Measurements from ENCODE around the gene KCNT2.

Gene KCNT2

DNA sequence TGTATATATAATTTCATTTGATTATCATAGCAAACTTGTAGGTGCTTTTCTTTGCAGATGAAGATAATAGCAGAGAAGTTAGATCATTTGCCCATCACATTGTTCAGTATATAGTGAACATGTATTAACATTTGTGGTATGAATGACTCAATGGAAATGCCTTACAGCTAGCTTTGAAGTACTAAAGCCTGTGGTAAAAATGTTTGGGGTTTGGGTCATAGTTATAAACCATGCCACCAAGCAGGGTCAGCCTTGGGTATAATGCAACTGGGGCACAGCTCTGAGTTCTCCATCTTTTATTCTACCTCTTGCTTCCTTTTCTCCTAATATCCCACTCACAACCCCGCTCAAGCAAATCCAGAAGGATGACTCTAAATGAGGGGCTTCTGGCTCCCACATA lies 141.6 kb downstream of the KCNT2 start:
- TF ChIP-seq, protein P1, sequence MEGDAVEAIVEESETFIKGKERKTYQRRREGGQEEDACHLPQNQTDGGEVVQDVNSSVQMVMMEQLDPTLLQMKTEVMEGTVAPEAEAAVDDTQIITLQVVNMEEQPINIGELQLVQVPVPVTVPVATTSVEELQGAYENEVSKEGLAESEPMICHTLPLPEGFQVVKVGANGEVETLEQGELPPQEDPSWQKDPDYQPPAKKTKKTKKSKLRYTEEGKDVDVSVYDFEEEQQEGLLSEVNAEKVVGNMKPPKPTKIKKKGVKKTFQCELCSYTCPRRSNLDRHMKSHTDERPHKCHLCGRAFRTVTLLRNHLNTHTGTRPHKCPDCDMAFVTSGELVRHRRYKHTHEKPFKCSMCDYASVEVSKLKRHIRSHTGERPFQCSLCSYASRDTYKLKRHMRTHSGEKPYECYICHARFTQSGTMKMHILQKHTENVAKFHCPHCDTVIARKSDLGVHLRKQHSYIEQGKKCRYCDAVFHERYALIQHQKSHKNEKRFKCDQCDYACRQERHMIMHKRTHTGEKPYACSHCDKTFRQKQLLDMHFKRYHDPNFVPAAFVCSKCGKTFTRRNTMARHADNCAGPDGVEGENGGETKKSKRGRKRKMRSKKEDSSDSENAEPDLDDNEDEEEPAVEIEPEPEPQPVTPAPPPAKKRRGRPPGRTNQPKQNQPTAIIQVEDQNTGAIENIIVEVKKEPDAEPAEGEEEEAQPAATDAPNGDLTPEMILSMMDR (IDR thresholded peaks at IDR 0.05; ENCODE audit: extremely low read depth, insufficient read depth, missing control alignments): no peak
- in situ Hi-C loops (cut with MboI; ENCODE audit: low pct_unique_long_range_greater_than_20kb, low sequenced_read_pairs, unreplicated experiment): no loop called here
- no peak for DNase-seq (ENCODE audit: low spot score)

DNA sequence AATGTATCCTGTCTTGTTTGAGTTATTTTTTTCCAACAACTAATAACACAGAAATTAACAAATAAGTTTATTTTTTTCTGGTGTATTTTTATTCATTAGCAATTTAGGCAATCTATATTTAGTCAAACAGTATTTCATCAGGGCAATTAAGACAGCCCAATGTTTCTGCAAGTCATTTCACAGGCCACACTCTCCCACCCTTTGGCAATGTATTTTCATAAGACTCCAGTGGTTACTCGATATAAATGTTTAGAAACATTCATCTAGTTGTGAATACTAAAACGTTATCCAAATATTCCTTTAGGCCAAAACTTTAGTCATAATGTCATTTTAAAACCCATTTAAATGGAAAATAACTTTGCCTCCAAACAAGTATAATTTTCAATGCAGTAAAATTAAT lies 142.1 kb downstream of the KCNT2 start:
- no peak for DNase-seq (ENCODE audit: low spot score)
- in situ Hi-C loops (cut with MboI; ENCODE audit: low pct_unique_long_range_greater_than_20kb, low sequenced_read_pairs, unreplicated experiment): no loop called here
- TF ChIP-seq, protein P1 (IDR thresholded peaks at IDR 0.05; ENCODE audit: extremely low read depth, insufficient read depth, missing control alignments): no peak

DNA sequence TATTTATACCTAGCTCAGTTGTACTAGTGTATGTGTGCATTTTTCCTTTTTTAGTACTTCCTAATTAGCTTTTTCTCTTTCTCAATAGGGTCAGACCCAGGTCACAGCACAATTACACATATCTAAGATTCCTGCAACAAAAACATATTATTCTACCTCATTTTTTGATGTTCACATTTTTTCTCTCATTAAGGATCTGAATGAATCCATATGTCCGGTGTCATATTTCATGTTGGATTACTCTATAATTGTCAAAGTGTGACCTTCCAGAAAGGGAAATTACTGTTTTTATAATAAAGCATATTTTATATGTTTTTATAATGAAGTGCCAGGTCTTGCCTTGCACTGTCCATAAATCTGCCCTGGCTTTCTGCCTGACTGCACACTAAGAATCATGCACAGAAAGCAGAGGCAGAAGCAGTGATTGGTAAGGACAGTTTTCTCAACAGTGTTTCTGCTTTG lies 143.7 kb downstream of the KCNT2 start:
- TF ChIP-seq, protein P1 (IDR thresholded peaks at IDR 0.05; ENCODE audit: extremely low read depth, insufficient read depth, missing control alignments): no peak
- DNase-seq (ENCODE audit: low spot score): no peak
- in situ Hi-C loops (cut with MboI; ENCODE audit: low pct_unique_long_range_greater_than_20kb, low sequenced_read_pairs, unreplicated experiment): no loop called here

DNA sequence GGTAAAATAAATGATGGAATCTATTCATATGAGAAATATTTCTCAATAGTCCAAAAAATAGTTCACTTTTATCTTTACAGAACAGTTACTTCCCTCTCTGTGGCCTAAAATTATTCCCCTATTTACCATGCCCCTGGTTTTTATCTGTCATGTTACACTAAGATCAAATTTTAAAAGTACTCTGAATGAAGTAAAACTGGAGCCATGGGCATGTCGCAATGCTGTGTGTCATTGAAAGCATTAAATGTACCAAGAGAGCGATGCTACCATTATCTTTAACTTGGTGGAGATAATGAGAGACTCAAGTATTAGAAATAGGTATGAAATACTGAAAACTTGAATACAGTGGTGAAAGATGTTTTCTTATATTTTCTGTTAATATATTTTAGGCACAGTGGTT lies 146.2 kb downstream of the KCNT2 start:
- no peak for DNase-seq (ENCODE audit: low spot score)
- TF ChIP-seq, protein P1 (IDR thresholded peaks at IDR 0.05; ENCODE audit: extremely low read depth, insufficient read depth, missing control alignments): no peak
- in situ Hi-C loops (cut with MboI; ENCODE audit: low pct_unique_long_range_greater_than_20kb, low sequenced_read_pairs, unreplicated experiment): no loop called here

DNA sequence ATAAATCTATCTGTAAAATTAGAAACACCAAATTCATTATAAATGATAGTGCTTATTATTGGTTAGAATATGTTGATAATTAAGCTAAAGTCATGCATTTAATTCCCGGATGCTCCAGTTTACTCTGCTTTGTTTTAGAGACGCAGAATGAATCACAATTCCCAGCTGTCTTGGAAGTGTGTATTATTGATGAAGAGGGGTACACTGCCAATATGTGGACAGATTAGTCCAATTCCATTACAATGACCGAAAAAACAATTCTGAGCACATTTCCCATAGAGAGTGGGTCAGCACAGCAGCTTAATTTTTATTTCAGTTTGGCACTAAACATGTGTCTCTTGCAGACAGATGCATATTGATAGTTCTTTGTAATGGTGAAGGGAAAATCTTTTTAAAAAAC lies 146.7 kb downstream of the KCNT2 start:
- TF ChIP-seq, protein P1 (IDR thresholded peaks at IDR 0.05; ENCODE audit: extremely low read depth, insufficient read depth, missing control alignments): no peak
- in situ Hi-C loops (cut with MboI; ENCODE audit: low pct_unique_long_range_greater_than_20kb, low sequenced_read_pairs, unreplicated experiment): no loop called here
- no peak for DNase-seq (ENCODE audit: low spot score)

DNA sequence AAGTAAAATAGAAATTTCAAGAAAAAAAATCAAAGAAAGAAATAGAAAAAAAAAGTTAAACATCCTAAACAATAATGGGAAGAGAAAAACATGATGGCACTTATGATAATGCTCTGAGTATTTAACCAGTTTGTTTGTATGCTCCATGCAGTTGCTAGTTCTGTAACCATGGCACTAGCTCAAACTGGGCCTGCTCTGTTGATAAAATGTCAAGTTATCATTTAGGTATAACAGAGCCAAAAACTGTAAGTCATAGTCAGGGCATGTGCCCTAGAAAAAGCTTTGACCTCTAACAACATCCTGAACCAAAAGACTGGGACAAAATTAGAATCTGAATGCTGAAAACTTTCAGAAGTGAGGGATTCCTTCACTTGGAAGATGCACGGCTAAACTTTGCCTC lies 148.9 kb downstream of the KCNT2 start:
- in situ Hi-C loops (cut with MboI; ENCODE audit: low pct_unique_long_range_greater_than_20kb, low sequenced_read_pairs, unreplicated experiment): no loop called here
- TF ChIP-seq, protein P1 (IDR thresholded peaks at IDR 0.05; ENCODE audit: extremely low read depth, insufficient read depth, missing control alignments): no peak
- no peak for DNase-seq (ENCODE audit: low spot score)

DNA sequence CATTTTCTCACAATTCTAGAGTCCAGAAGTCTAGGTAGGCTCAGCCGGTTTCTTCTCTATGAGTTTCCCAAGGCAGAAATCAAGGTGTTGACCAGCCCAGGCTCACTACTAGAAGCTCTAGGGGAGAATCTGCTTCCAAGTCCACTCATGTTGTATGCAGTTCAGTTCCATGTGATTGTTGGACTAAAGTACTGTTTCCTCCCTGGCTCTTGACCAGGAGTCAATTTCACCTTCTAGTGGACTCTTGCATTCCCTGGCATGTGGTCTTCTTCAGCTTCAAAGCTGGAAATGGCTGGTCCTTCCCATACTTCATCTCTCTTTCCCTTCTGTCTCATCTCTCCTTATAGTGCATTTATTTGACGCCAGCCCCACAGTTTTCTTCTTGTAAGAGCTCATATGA lies 153.4 kb downstream of the KCNT2 start:
- TF ChIP-seq, protein P1 (IDR thresholded peaks at IDR 0.05; ENCODE audit: extremely low read depth, insufficient read depth, missing control alignments): no peak
- no peak for DNase-seq (ENCODE audit: low spot score)
- in situ Hi-C loops (cut with MboI; ENCODE audit: low pct_unique_long_range_greater_than_20kb, low sequenced_read_pairs, unreplicated experiment): no loop called here
